ENCODE results near the gene ANK3.

Gene ANK3

DNA sequence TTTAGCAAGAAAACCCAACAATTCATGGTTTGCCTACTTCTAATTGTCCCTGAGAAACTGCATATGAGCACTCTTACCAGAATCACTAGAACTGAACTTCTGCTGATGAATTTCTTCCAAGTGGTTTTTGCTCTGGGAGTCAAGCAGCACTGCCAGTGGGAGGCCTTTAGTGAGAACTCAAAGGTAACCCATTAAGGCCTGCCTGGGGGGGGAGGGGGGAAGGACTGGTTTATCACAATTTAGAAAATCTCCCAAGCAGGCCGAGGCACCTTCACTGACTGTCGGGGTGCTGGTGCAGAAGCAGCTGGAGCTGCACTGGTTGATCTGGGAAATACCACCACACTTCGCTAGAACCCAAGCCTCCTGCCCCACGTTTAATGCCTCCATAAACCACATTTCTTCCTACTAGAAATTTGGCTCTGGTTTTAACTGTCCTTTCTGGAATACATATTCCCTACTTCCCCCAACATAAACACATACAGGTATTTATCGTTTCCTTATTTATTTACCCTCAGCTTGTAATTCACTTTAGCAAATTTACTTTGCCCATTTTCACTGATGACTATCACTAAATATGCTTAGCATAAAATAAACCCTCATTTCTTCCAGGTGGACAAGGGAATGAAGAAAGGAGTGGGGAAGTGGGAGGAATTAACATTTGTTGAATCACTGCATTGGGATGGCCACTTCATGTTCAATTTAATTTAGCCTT, 14.2 kb downstream of the ANK3 start:
- Mint-ChIP-seq H3K27ac (no peak overlapping the region), H3K9me3 (ENCODE audit: low read depth) (no peaks in the 10 kb centered on the region), H3K27me3 (no peaks in the 10 kb centered on the region), H3K4me1 (ENCODE audit: low read depth) (no peaks in the 10 kb centered on the region), H3K36me3 (no peaks in the 10 kb centered on the region), H3K4me3 (no peak overlapping the region)

DNA sequence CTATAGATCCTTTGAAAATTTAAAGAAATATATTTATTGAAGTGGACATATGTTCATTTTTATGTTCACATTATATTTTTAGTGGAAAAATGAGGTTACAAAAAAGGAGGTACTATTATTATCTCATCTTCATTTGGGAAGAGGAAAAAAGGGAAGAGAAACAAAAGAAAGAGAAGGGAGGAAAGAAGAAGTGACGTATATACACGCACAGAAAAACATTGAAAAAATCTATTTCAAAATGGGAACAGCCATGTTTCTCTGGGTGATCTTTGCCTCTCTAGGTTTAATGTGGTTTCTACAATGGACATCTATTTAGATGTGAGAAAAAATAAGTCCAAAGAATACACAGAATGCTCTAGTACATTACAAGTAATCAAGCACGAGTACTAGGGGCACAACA, 14.8 kb downstream of the ANK3 start:
- H3K27ac Mint-ChIP-seq: no peak overlapping the region
- H3K4me1 Mint-ChIP-seq (ENCODE audit: low read depth): no peaks in the 10 kb centered on the region
- no peak overlapping the region for H3K4me3 Mint-ChIP-seq
- H3K36me3 Mint-ChIP-seq: no peaks in the 10 kb centered on the region
- no peaks in the 10 kb centered on the region for H3K9me3 Mint-ChIP-seq (ENCODE audit: low read depth)
- no peaks in the 10 kb centered on the region for H3K27me3 Mint-ChIP-seq

- Mint-ChIP-seq H3K4me3 (no peak overlapping the region), H3K27me3 (no peaks in the 10 kb centered on the region), H3K9me3 (ENCODE audit: low read depth) (no peaks in the 10 kb centered on the region), H3K36me3 (no peaks in the 10 kb centered on the region), H3K4me1 (ENCODE audit: low read depth) (no peaks in the 10 kb centered on the region), H3K27ac (no peak overlapping the region)
Measured at GRCh38 chr10:60372436-60372835, 17.2 kb downstream of the ANK3 start.

DNA sequence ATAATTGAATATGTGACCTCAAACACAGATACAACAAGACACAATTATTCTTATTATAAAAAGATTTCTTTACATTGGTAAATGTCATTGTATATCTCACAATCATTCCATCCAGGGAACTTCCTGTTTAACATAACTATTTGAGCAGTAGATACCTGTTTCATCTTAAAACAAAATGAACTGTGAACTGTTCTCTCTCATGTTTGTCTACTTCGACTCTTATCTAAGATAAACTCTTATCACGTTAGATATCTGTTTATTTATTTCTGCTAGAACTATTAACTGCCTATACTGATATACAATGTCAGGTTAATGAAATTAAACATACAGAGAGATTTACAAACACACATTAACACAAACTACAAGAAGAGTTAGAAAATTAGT, 20.1 kb downstream of the ANK3 start:
- Mint-ChIP-seq H3K4me3 (no peak overlapping the region), H3K4me1 (ENCODE audit: low read depth) (no peaks in the 10 kb centered on the region), H3K9me3 (ENCODE audit: low read depth) (no peaks in the 10 kb centered on the region), H3K36me3 (no peaks in the 10 kb centered on the region), H3K27ac (no peak overlapping the region), H3K27me3 (peaks cover 2% of the 10 kb centered on the region)

DNA sequence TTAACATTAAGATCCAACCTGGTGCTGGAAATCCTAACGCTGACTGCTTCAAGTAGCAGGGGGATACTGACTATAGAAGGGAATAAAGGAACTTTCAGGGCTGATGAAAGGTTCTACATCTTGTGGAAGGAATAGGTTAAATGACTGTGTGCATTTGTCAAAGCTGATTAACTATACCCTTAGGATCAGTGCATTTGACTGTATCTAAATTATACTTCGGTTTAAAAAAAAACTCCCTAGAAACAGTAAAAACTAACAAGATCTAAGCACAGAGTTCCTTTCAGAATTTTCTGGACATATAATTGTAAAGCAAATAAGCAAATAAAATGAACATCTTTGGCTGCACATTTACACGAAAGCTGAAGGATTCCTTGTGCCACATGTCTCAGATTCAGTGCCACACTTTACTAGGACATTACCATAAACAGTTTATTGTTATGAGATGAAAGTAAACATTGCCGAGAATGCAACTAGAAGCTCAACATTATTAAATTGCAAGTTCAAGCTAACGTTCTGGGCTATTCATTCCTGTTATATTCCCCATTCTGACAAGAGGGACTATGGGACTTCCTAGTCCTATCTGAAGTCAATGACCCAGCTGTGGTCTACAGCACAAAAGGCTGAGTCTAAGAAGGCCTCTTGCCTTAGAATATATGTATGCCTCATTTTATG, 20.7 kb downstream of the ANK3 start:
- H3K9me3 Mint-ChIP-seq (ENCODE audit: low read depth): no peaks in the 10 kb centered on the region

DNA sequence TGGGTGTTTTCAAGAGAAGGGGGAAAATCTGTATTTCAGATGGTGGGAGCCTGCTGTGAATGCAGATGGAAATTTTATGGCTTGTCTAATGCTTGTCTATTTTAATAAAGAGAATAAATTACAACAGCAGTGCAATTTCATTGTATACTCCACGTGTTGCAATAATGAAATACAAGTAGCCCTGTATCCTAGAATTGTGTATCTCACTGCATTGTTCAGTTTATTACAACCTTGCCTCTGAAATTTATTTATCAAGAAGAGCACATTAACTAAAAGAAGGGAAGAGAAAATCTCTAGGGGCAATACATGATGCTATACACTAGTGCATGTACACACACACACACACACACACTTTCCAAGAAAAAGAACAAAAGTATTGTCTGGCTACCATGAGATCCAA, 21.8 kb downstream of the ANK3 start:
- Mint-ChIP-seq H3K27ac (no peak overlapping the region), H3K36me3 (no peaks in the 10 kb centered on the region), H3K9me3 (ENCODE audit: low read depth) (no peaks in the 10 kb centered on the region), H3K4me1 (ENCODE audit: low read depth) (no peaks in the 10 kb centered on the region), H3K4me3 (no peak overlapping the region), H3K27me3 (peaks cover 4% of the 10 kb centered on the region)

More for the DNA sequence above, 20.7 kb downstream of the ANK3 start:
- Mint-ChIP-seq H3K27me3 (peaks cover 2% of the 10 kb centered on the region), H3K36me3 (no peaks in the 10 kb centered on the region), H3K27ac (no peak overlapping the region), H3K4me3 (no peak overlapping the region), H3K4me1 (ENCODE audit: low read depth) (no peaks in the 10 kb centered on the region)

DNA sequence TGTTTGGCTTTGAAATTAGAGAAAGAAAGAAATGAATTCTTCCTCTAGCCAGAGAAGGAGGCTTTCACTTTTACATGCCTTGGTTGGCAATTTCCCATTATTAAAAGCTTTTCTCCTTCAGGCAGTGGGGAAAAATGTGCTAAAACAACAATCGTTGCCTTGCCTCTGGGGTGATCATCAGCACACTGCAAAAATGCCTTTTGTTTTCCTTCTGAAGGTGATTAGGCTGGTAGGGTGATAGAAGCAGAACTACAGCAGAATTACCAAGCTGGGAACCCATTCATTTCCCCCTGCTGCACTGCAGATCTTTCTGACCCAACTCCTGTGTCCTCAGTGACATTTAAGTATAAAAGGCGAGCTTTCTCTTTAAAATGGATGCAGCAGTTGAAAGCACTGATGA, 22.2 kb downstream of the ANK3 start:
- no peaks in the 10 kb centered on the region for H3K9me3 Mint-ChIP-seq (ENCODE audit: low read depth)
- no peak overlapping the region for H3K27ac Mint-ChIP-seq
- no peak overlapping the region for H3K4me3 Mint-ChIP-seq
- H3K4me1 Mint-ChIP-seq (ENCODE audit: low read depth): no peaks in the 10 kb centered on the region
- H3K27me3 Mint-ChIP-seq: peaks cover 4% of the 10 kb centered on the region
- H3K36me3 Mint-ChIP-seq: no peaks in the 10 kb centered on the region

DNA sequence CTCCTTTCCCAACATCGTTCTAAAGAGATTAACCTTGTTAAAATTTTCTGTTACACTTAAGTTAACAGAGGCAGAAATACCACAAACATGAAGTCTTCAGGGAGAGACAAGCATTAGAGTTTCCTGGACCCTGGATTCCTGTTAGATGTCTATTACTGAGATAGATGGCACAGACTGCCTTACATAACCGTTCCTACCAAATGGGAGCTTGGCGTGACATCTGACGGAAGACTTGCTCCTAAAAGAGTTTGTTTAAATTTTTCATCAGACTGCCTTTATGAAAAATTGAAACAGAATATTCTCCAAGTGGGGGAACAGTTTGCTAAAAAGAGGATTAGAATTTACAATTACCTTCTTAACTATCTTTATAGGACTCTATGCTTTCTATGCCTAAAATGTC, 22.7 kb downstream of the ANK3 start:
- Mint-ChIP-seq H3K4me3 (no peak overlapping the region), H3K27ac (no peak overlapping the region), H3K4me1 (ENCODE audit: low read depth) (no peaks in the 10 kb centered on the region), H3K9me3 (ENCODE audit: low read depth) (no peaks in the 10 kb centered on the region), H3K36me3 (no peaks in the 10 kb centered on the region), H3K27me3 (peaks cover 4% of the 10 kb centered on the region)

DNA sequence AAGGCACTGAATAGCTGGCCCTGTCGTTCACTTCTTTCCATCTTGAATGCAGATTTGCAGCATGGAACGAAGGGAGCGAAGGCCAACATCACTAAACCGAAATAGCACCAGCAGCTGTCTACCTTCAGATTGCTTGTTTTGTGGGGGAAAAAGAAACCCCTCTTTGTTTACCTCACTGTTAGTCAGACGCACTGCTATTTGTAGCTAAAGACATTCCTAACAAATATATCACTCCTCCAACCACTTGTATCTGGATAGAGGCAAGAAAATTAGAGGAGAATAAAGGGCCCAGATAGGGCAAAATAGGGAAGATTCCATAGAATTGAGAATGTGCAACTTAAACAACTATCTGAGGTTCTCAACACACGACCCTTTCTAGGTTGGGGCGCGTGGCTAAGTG, 26.5 kb downstream of the ANK3 start:
- Mint-ChIP-seq H3K27me3 (peaks cover 4% of the 10 kb centered on the region), H3K9me3 (ENCODE audit: low read depth) (no peaks in the 10 kb centered on the region), H3K36me3 (no peaks in the 10 kb centered on the region), H3K4me3 (no peak overlapping the region), H3K27ac (no peak overlapping the region), H3K4me1 (ENCODE audit: low read depth) (no peaks in the 10 kb centered on the region)

DNA sequence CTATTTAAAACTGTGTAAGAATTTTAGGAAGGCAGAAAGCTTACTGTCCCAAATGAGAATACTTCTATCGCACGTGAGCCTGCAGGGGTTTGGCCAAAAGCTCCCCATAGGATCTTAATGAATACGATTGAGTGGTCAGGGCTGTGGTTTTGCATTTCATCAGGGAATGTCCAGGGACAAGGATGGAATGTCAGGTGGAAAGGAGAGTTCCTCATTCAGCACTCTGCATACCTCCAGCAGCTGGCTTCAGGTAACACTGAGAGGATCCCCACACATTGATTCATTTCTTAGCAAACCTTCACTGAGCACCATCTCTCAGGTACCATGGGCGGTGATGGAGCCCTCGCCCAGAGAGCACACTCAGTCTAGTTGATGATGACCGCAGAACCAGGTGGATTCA, 27.2 kb downstream of the ANK3 start:
- no peaks in the 10 kb centered on the region for H3K9me3 Mint-ChIP-seq (ENCODE audit: low read depth)
- no peak overlapping the region for H3K4me3 Mint-ChIP-seq
- no peaks in the 10 kb centered on the region for H3K4me1 Mint-ChIP-seq (ENCODE audit: low read depth)
- H3K27me3 Mint-ChIP-seq: peaks cover 4% of the 10 kb centered on the region
- H3K27ac Mint-ChIP-seq: no peak overlapping the region
- no peaks in the 10 kb centered on the region for H3K36me3 Mint-ChIP-seq

- Mint-ChIP-seq H3K36me3 (no peaks in the 10 kb centered on the region), H3K27me3 (peaks cover 2% of the 10 kb centered on the region)
Measured at GRCh38 chr10:60359066-60359465, 30.6 kb downstream of the ANK3 start.

GRCh38 chr10:60358282-60358681, 31.4 kb downstream of the ANK3 start:
- Mint-ChIP-seq H3K27me3 (no peaks in the 10 kb centered on the region), H3K36me3 (no peaks in the 10 kb centered on the region), H3K4me3 (no peak overlapping the region), H3K4me1 (ENCODE audit: low read depth) (no peaks in the 10 kb centered on the region), H3K9me3 (ENCODE audit: low read depth) (no peaks in the 10 kb centered on the region), H3K27ac (no peak overlapping the region)

More at GRCh38 chr10:60359066-60359465, 30.6 kb downstream of the ANK3 start:
- H3K27ac Mint-ChIP-seq: no peak overlapping the region
- no peaks in the 10 kb centered on the region for H3K9me3 Mint-ChIP-seq (ENCODE audit: low read depth)
- H3K4me3 Mint-ChIP-seq: no peak overlapping the region
- no peaks in the 10 kb centered on the region for H3K4me1 Mint-ChIP-seq (ENCODE audit: low read depth)

DNA sequence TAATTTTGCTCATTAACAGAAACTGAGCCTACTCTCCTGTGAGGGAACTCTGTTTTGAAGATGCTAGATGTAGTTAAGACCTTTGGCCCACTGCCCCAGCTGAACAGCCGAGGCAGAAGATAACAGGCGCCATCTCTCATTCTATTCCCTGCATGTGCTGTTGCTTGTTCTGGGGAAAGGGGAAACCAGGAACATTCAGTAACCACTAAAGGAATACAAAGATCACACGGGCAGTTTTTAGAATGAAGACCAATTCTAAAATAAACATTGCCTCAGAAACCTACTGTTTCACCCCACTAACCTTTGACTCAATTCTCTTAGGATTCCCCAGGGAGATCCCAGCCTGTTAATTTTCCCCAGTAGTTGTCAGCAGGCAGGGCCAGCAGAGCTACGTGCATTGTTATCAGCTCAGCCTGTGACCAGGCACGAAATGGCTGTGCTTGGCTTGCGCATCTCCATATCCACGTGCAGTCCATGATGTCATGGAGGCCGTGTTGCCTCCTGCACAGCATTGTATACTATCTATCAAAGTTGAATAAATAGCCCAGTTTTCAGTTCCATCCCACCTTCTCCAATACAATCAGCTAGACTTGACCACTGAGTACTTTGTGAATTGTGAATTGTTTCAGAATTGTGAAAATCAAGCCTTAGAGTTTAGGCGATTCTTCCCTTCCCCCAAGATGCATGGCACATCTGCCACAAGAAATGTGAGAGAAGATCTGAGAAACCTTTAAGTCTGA, 36.0 kb downstream of the ANK3 start:
- H3K9me3 Mint-ChIP-seq (ENCODE audit: low read depth): no peaks in the 10 kb centered on the region
- no peak overlapping the region for H3K4me3 Mint-ChIP-seq
- H3K27me3 Mint-ChIP-seq: peaks cover 1% of the 10 kb centered on the region
- H3K27ac Mint-ChIP-seq: no peak overlapping the region
- H3K36me3 Mint-ChIP-seq: no peaks in the 10 kb centered on the region
- H3K4me1 Mint-ChIP-seq (ENCODE audit: low read depth): no peaks in the 10 kb centered on the region

- Mint-ChIP-seq H3K4me3 (no peak overlapping the region), H3K4me1 (ENCODE audit: low read depth) (no peaks in the 10 kb centered on the region), H3K27ac (no peak overlapping the region), H3K9me3 (ENCODE audit: low read depth) (no peaks in the 10 kb centered on the region), H3K27me3 (peaks cover 1% of the 10 kb centered on the region), H3K36me3 (no peaks in the 10 kb centered on the region)
Measured at GRCh38 chr10:60352105-60352504, 37.6 kb downstream of the ANK3 start.

DNA sequence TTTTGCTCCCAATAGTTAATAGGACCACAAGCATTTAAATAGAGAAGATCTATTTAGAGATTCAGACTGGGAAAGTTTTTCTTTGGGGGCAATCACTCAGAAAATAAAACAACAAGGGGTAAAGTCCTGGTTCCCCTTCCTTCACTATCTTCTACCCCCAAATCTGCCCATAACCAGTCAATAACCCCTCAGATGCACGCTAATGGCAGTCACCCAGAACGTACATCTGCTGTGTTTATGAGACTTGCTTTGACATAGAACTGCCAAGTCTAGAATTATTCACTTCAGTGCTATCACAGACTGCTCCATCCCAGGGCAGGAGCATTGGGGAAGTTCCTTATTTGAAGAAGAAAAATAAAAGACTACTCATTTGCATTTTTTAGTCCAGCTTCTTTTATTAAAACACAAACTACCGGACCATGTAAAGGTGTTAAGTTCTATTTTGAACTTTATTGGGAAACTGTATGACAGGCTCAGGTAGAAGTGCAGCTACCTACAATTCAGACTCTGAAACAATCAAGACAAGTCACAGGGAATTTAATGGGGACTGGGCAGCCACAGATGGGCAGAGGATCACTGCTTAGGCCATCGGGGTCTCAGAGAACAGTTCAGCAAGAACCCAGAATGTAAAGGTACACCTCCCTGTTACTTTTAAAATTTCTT, 38.4 kb downstream of the ANK3 start:
- Mint-ChIP-seq H3K9me3 (ENCODE audit: low read depth) (no peaks in the 10 kb centered on the region), H3K27ac (no peak overlapping the region), H3K4me3 (no peak overlapping the region), H3K27me3 (peaks cover 1% of the 10 kb centered on the region), H3K4me1 (ENCODE audit: low read depth) (no peaks in the 10 kb centered on the region), H3K36me3 (no peaks in the 10 kb centered on the region)
